ENCODE measurements around the gene CCSER2.

Gene CCSER2

DNA sequence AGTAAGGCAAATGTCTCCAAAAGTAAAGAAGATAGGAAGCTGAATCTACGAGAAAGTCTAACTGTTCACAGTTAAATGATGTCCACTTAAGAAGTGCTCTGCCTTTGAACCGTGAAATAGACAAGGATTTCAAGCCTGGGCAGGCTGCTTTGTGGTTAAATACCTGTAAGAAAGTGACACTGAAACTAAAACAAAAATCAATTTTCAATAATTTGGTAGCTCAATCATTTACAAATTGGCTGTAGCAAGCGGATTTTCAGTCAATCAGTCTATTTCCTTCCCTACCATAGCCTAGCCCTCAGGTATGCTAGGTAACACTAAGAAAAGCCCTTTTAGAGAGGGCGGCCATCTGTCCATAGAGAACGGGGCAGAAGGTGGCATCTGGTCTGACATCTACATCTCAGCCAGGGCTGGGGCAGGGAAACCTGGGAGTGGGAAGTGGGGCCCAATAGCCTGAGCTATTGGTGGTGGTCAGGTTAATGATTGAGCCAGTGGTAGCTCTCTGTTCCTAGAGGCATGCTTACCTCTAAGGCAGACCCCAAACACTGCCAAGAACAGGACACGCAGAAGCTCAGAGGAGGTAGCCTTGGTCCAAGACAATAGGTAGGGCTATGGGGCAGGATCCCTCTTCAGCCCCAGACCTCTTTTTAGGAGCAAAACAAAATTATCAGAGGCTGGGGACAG, 223.2 kb downstream of the CCSER2 start:
- no peak for FAIRE-seq

- no peak for FAIRE-seq
These were observed 224.1 kb downstream of the CCSER2 start for GRCh38 chr10:84552478-84552877.

DNA sequence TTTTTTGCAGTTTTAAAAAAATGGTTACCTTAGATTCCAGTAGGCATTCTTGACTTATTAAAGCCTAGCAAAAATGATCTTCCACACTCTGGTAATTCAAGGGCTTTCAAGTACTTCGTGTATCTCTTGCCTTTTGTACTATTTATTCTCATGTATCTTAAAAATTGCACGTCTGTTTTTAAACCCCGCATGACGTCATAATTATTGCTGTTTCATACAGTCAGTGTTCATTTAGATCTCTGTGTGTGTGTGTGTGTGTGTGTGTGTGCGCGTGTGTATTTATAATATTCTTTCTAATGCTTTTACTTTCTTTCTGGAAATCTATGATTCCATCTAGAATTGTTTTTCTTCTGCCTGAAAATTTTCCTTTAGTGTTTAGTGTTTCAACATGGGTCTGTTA, 234.2 kb downstream of the CCSER2 start:
- FAIRE-seq = no peak

DNA sequence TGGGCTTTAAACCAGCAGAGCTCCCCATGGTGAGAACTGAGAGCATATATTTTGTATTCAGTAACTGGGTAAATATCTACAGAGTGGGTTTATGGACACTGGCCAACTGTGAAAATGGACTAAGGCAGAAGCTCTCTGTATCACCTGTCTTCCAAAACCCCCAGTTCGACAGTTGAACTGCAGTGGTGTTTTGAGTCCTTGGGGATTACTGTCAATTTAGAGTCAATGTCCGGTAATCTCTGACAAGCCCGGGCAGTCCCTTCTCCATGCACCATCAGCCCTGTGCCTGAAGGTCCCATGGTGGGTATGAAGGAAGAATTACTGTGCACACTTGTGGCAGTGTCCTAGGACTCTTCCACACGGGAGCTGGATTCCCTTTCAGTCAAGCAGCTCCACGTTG, 235.0 kb downstream of the CCSER2 start:
- no peak for FAIRE-seq

DNA sequence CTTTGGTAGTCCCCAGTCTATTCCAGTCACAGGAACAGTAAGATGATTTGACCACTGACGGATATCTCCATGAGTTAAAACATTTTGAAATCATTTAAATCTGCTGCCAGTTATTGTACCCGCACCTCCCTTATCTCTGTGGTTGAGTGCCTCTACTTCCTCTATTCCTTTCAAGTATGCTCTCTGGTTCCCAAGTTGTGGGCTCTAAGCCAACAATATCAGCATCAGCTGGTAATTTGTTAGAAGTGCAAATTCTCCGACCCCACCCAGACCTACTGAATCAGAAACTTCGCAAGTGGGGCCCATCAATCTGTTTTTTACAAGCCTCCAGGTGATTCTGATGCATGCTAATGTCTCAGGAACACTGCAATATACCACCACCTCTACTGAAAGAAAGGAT, 235.5 kb downstream of the CCSER2 start:
- FAIRE-seq = no peak

DNA sequence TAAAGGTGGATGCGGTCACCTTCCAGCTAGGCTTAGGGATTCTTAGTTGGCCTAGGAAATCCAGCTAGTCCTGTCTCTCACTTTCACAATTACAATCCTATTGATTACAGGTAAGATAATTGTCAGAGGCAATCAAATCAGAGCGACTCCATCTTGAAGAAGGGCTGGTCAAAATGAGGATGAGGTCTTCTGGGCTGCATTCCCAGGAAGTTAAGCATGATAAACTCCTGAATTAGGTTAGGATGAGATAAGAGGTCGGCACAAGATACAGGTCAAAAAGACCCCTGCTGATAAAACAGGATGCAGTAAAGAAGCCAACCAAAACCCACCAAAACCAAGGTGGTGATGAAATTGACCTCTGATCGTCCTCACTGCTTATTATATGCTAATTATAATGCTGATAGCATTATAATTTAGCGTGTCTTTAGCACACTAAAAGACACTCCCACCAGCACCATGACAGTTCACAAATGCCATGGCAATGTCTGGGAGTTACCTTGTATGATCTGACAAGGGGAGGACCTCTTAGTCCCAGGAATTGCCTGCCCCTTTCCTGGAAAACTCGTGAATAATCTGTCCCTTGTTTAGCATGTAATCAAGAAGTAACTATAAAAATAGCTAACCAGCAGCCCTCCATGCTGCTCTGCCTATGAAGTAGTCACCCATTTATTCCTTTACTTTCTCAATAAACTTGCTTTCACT, 237.6 kb downstream of the CCSER2 start:
- FAIRE-seq = no peak

GRCh38 chr10:84567133-84567532, 238.7 kb downstream of the CCSER2 start:
- FAIRE-seq = no peak

Data from G401.6 (cell line).